GM12891 (cell line): ENCODE data around the gene CEP104.

Experiments
- POLR2A ChIP-seq: IDR thresholded peaks from 2 replicates; pipeline ENCODE4 v1.6.1; 2011; ENCODE audit warnings: low read depth, low read length, control low read depth
- POLR2AphosphoS5 ChIP-seq: IDR thresholded peaks from 2 replicates; pipeline ENCODE4 v1.6.1; 2011; ENCODE audit warnings: low read depth, low read length, control low read depth
- POU2F2 ChIP-seq: IDR thresholded peaks from 2 replicates; pipeline ENCODE4 v1.6.1; 2011; ENCODE audit warnings: low read depth, mild to moderate bottlenecking, control low read depth, low read length, moderate library complexity
- SPI1 ChIP-seq: IDR thresholded peaks from 2 replicates; pipeline ENCODE4 v1.6.1; 2011; ENCODE audit warnings: low read depth, low read length, control low read depth

DNA sequence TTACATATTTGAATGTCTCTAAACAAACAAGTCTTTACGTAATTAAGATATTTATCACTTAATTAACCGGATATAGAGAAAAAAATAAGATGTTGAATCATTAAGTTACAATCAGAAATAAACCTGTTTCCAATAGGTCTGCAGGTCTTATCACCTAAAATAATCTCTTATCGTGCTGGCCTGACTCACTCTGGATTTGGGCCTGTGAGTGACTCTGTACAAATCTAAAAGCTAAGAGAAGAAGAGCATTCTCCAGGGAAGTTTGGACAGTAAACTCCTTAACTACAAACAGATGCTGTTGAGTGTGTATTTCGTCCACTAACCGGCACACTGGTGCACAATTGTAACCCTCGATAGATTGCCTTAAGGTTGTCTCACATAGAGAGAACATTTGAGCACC, 25.3 kb downstream of the CEP104 start:
- TF ChIP-seq POU2F2 (no peak), POLR2AphosphoS5 (no peak), POLR2A (no peak), SPI1 (no peak)
